Measurements from ENCODE around the gene FGFR2. TPM values are rescaled to one million over a fixed set of nuclear protein-coding genes. Genes with fewer than 3 reads are reported as not detected.

The FGFR2 gene
- polyA plus RNA-seq, 4 donors = 1.1 to 31.2 (median 2.6) TPM

DNA sequence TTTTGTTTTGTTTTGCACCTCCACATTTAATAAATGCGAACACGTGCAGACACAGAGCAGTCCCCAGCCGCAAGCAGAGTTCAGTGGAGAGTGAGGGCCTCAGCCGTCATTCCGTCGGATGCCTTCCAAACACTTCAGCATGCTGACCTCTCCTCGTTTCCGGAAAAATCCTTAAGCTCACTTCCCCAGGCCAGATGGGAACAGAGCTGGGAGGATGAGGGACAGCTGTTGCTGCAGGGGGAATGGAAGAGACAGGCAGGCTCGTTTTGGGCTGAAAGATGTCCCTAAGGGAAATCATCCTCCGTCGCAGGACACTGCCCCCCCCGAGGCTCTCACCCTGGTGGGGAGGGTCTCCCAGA is 17.2 kb upstream of the FGFR2 start:
- Histone ChIP-seq H3K27me3 (ENCODE audit: control insufficient read depth in 3 of 3, insufficient read depth in 3 of 3, low read length in 3 of 3) (no peaks in the 10 kb centered on the region), H3K9me3 (ENCODE audit: control insufficient read depth in 2 of 2, insufficient read depth in 1 of 2, low read depth in 1 of 2, low read length in 1 of 2) (peaks cover 0 to 4% of the 10 kb centered on the region in 2 donors), H3K4me3 (ENCODE audit: low read depth in 1 of 3, low read length in 3 of 3) (no peak overlapping the region), H3K4me1 (ENCODE audit: control insufficient read depth in 3 of 3, insufficient read depth in 2 of 3, low read depth in 1 of 3, low read length in 2 of 3) (no peaks in the 10 kb centered on the region), H3K27ac (ENCODE audit: low read depth in 1 of 3, low read length in 2 of 3) (no peak overlapping the region), H3K36me3 (ENCODE audit: control insufficient read depth in 3 of 3, insufficient read depth in 2 of 3, low read depth in 1 of 3, low read length in 3 of 3) (no peaks in the 10 kb centered on the region)
- FAIRE-seq (no peak), DNase-seq (peak in 1 of 2 donors; percentile 36)
- WGBS, 3 donors = 67 to 87% (median 81%) methylated on average over 12 of the region's 12 CpGs

DNA sequence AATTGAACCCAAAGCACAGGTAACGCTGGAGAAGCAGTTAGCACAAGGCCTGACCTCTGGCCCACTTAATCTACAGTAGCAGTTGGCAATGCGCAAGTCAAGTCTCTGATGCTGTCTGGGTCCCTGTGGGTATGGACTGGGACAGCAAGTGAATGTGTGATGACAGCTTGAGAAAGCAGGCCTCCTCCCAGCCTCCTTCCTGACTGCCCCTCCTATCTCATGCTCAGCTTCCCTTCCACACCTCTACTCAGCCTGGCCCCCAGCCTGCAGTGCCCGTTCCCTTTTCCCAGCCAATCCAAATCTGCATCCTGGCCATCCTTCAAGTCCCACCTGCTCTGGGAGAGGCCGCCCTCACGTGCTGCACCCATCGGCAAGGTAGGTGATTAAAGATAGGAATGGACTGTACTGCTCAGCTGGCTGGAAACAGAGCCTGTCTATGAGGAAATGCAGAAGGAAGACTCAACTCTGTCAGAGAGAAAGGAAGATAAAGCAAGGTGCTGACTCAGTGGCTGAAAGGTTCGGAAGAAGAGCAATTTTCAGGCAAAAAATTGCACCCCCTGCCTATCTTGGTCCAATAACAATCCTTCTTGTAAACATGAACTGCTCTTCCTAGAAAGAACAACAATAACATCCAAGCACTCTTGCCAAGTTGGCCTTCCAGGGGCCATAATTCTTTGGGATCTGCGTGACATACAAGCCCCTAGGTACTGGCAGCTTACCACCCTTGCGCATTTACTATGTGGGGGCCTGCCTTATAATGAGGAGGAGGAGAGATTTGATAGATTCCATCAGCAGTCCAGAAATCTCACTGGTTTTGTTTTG is 16.6 kb upstream of the FGFR2 start:
- 54 to 72% (median 71%) methylated on average over 9 of the region's 9 CpGs for WGBS, 3 donors
- no peak overlapping the region for H3K27ac ChIP-seq (ENCODE audit: low read depth in 1 of 3, low read length in 2 of 3)
- DNase-seq (no peak), FAIRE-seq (no peak)
- no peaks in the 10 kb centered on the region for H3K36me3 ChIP-seq (ENCODE audit: control insufficient read depth in 3 of 3, insufficient read depth in 2 of 3, low read depth in 1 of 3, low read length in 3 of 3)
- H3K4me1 ChIP-seq (ENCODE audit: control insufficient read depth in 3 of 3, insufficient read depth in 2 of 3, low read depth in 1 of 3, low read length in 2 of 3) = no peaks in the 10 kb centered on the region
- H3K9me3 ChIP-seq (ENCODE audit: control insufficient read depth in 2 of 2, insufficient read depth in 1 of 2, low read depth in 1 of 2, low read length in 1 of 2) = peaks cover 0 to 4% of the 10 kb centered on the region in 2 donors
- no peaks in the 10 kb centered on the region for H3K27me3 ChIP-seq (ENCODE audit: control insufficient read depth in 3 of 3, insufficient read depth in 3 of 3, low read length in 3 of 3)
- H3K4me3 ChIP-seq (ENCODE audit: low read depth in 1 of 3, low read length in 3 of 3) = no peak overlapping the region

DNA sequence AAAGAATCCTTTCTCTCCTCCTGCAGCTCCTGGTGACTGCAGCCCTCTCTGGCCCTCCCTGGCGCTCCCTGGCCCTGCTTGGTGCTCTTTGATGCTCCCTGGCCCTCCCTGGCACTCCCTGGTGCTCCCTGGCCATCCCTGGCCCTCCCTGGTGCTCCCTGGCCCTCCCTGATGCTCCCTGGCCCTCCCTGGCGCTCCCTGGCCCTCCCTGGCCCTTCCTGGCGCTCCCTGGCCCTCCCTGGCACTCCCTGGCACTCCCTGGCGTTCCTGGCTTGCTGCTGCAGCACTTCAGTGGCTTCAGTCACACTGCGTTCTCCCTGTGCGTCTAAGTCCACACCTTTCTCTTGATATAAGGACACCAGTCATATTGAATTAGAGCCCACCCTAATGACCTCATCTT is 15.2 kb upstream of the FGFR2 start:
- H3K36me3 ChIP-seq (ENCODE audit: control insufficient read depth in 3 of 3, insufficient read depth in 2 of 3, low read depth in 1 of 3, low read length in 3 of 3) = no peaks in the 10 kb centered on the region
- H3K27me3 ChIP-seq (ENCODE audit: control insufficient read depth in 3 of 3, insufficient read depth in 3 of 3, low read length in 3 of 3) = no peaks in the 10 kb centered on the region
- no peak overlapping the region for H3K4me3 ChIP-seq (ENCODE audit: low read depth in 1 of 3, low read length in 3 of 3)
- peaks cover 0 to 6% (median 0%) of the 10 kb centered on the region in 3 donors for H3K4me1 ChIP-seq (ENCODE audit: control insufficient read depth in 3 of 3, insufficient read depth in 2 of 3, low read depth in 1 of 3, low read length in 2 of 3)
- DNase-seq = peak in 1 of 2 donors; percentile 56
- WGBS, 3 donors = 35 to 68% (median 42%) methylated on average over 6 of the region's 6 CpGs
- H3K27ac ChIP-seq (ENCODE audit: low read depth in 1 of 3, low read length in 2 of 3) = no peak overlapping the region
- no peak for FAIRE-seq
- no peaks in the 10 kb centered on the region for H3K9me3 ChIP-seq (ENCODE audit: control insufficient read depth in 2 of 2, insufficient read depth in 1 of 2, low read depth in 1 of 2, low read length in 1 of 2)

GRCh38 chr10:121611393-121612159 is 13.3 kb upstream of the FGFR2 start:
- WGBS, 3 donors = 75 to 81% (median 79%) methylated on average over 12 of the region's 12 CpGs
- H3K9me3 ChIP-seq (ENCODE audit: control insufficient read depth in 2 of 2, insufficient read depth in 1 of 2, low read depth in 1 of 2, low read length in 1 of 2) = no peaks in the 10 kb centered on the region
- no peaks in the 10 kb centered on the region for H3K27me3 ChIP-seq (ENCODE audit: control insufficient read depth in 3 of 3, insufficient read depth in 3 of 3, low read length in 3 of 3)
- no peaks in the 10 kb centered on the region for H3K36me3 ChIP-seq (ENCODE audit: control insufficient read depth in 3 of 3, insufficient read depth in 2 of 3, low read depth in 1 of 3, low read length in 3 of 3)
- DNase-seq (no peak), FAIRE-seq (no peak)
- H3K4me3 ChIP-seq (ENCODE audit: low read depth in 1 of 3, low read length in 3 of 3) = no peak overlapping the region
- H3K27ac ChIP-seq (ENCODE audit: low read depth in 1 of 3, low read length in 2 of 3) = no peak overlapping the region
- H3K4me1 ChIP-seq (ENCODE audit: control insufficient read depth in 3 of 3, insufficient read depth in 2 of 3, low read depth in 1 of 3, low read length in 2 of 3) = peaks cover 0 to 14% (median 0%) of the 10 kb centered on the region in 3 donors

GRCh38 chr10:121610798-121611323 is 12.6 kb upstream of the FGFR2 start:
- no peaks in the 10 kb centered on the region for H3K36me3 ChIP-seq (ENCODE audit: control insufficient read depth in 3 of 3, insufficient read depth in 2 of 3, low read depth in 1 of 3, low read length in 3 of 3)
- peaks cover 0 to 14% (median 0%) of the 10 kb centered on the region in 3 donors for H3K4me1 ChIP-seq (ENCODE audit: control insufficient read depth in 3 of 3, insufficient read depth in 2 of 3, low read depth in 1 of 3, low read length in 2 of 3)
- WGBS, 3 donors = 81 to 86% (median 84%) methylated on average over 7 of the region's 7 CpGs
- no peaks in the 10 kb centered on the region for H3K27me3 ChIP-seq (ENCODE audit: control insufficient read depth in 3 of 3, insufficient read depth in 3 of 3, low read length in 3 of 3)
- H3K9me3 ChIP-seq (ENCODE audit: control insufficient read depth in 2 of 2, insufficient read depth in 1 of 2, low read depth in 1 of 2, low read length in 1 of 2) = no peaks in the 10 kb centered on the region
- no peak overlapping the region for H3K4me3 ChIP-seq (ENCODE audit: low read depth in 1 of 3, low read length in 3 of 3)
- peak in 1 of 2 donors; percentile 9 for DNase-seq
- no peak overlapping the region for H3K27ac ChIP-seq (ENCODE audit: low read depth in 1 of 3, low read length in 2 of 3)
- no peak for FAIRE-seq

DNA sequence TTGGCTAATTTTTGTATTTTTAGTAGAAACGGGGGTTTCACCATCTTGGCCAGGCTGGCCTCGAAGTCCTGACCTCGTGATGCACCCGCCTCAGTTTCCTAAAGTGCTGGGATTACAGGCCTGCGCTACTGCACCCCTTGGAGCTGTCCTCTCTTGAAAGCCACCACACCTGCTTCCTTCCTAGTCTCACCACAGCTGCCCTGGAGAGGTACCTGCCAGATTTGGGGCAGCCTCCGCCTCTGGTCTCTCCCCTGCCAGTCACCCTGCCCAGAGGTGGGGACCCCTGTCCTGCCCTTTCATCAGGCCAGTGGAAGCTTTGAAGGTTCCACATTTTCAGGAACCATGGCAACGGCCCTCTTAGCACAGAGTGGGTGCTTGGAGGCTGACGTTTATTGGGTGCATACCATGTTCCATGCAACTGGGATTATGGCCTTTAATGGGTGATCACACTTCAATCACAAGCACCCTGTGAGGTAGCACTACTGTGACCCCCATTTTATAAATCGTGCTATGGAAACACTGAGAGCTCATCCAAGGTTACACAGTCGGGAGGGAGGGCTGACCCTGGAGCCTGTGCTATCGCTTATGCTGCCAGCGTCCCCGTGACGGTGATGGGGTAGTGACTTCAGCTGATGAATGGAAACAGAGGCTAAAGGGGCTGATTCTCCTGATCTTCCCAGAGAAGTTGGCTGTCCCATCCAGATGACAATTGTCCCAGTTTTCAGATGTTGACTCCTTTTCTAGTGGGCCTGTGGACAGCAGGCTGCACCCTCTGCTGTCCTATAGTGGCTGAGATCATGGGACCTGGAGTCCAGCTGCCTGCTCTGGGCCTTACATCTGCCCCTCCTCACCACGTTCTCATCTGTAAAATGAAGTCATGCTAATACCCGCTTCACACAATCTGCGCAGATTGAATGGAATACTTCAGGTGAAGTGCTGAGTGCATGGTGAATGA is 11.5 kb upstream of the FGFR2 start:
- FAIRE-seq = no peak

DNA sequence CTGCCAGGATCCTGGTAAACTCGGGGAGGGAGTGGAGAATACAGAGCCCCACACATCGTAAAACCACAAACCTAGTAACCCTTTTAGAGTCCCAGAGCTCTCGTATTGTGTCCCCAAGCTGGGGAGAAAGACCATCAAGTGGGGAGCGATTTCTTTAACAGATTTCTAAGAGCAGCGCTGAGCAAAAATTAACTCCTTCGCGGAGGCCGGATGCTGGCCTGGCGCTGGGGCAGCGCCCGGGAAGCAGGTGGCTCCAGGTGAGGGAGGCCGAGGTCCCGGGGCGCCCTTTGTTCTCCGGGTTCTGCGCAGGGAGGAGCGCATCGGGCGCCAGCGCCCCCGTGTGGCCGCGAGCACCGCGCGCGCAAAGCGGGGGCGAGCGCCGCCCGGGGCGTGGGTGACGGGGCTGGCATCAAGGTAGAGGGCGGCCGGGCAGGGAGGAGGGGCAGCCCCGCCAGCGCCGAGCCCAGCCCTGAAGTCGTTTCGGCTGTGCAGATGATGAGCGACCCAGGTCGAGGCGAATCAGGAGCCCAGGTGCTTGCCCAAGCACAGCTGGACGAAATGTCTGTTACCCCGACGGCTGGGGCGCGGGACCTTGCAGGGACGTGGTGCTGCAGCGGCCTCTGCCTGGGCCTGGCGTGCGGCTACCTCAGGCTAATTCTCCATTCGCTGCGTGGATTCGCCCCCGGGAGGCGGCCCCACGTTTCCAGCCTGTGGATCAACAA is 10.4 kb upstream of the FGFR2 start:
- Histone ChIP-seq H3K4me1 (ENCODE audit: control insufficient read depth in 3 of 3, insufficient read depth in 2 of 3, low read depth in 1 of 3, low read length in 2 of 3) (peaks cover 0 to 14% (median 0%) of the 10 kb centered on the region in 3 donors), H3K27ac (ENCODE audit: low read depth in 1 of 3, low read length in 2 of 3) (no peak overlapping the region), H3K36me3 (ENCODE audit: control insufficient read depth in 3 of 3, insufficient read depth in 2 of 3, low read depth in 1 of 3, low read length in 3 of 3) (no peaks in the 10 kb centered on the region), H3K9me3 (ENCODE audit: control insufficient read depth in 2 of 2, insufficient read depth in 1 of 2, low read depth in 1 of 2, low read length in 1 of 2) (no peaks in the 10 kb centered on the region), H3K4me3 (ENCODE audit: low read depth in 1 of 3, low read length in 3 of 3) (peak overlapping the region in 1 of 3 donors; percentile 32), H3K27me3 (ENCODE audit: control insufficient read depth in 3 of 3, insufficient read depth in 3 of 3, low read length in 3 of 3) (no peaks in the 10 kb centered on the region)
- FAIRE-seq (no peak), DNase-seq (peak; percentile 72 to 87)
- 5 to 9% (median 6%) methylated on average over 49 to 59 of the region's 59 CpGs for WGBS, 3 donors

More for the DNA sequence above, 11.5 kb upstream of the FGFR2 start:
- H3K36me3 ChIP-seq (ENCODE audit: control insufficient read depth in 3 of 3, insufficient read depth in 2 of 3, low read depth in 1 of 3, low read length in 3 of 3) = no peaks in the 10 kb centered on the region
- H3K4me1 ChIP-seq (ENCODE audit: control insufficient read depth in 3 of 3, insufficient read depth in 2 of 3, low read depth in 1 of 3, low read length in 2 of 3) = peaks cover 0 to 14% (median 0%) of the 10 kb centered on the region in 3 donors
- WGBS, 3 donors = 78 to 87% (median 80%) methylated on average over 17 of the region's 17 CpGs
- H3K27ac ChIP-seq (ENCODE audit: low read depth in 1 of 3, low read length in 2 of 3) = no peak overlapping the region
- no peaks in the 10 kb centered on the region for H3K27me3 ChIP-seq (ENCODE audit: control insufficient read depth in 3 of 3, insufficient read depth in 3 of 3, low read length in 3 of 3)
- no peak for DNase-seq
- no peak overlapping the region for H3K4me3 ChIP-seq (ENCODE audit: low read depth in 1 of 3, low read length in 3 of 3)
- no peaks in the 10 kb centered on the region for H3K9me3 ChIP-seq (ENCODE audit: control insufficient read depth in 2 of 2, insufficient read depth in 1 of 2, low read depth in 1 of 2, low read length in 1 of 2)

Data from small intestine (tissue), 7 donors.